Upper lobe of right lung (tissue), 1 donor: ENCODE data around the gene TUBB1. TPM values are rescaled to one million over a fixed set of nuclear protein-coding genes. Genes with fewer than 3 reads are reported as not detected.

Source experiments
- ATAC-seq: fragments of 200-7000 bp; cut with Tn5 transposase; one replicate; pipeline ENCODE4 v1.9.1; 2020; ENCODE audit warnings: mild to moderate bottlenecking, moderate library complexity
- DNase-seq: peaks from one replicate; pipeline ENCODE4 v3.0.0-alpha.2; 2020
- H3K27ac ChIP-seq: fragments of 200-600 bp; one replicate; pipeline ENCODE4 v1.8.0; 2022
- H3K27me3 ChIP-seq: fragments of 200-600 bp; one replicate; pipeline ENCODE4 v1.8.0; 2022; ENCODE audit warnings: mild to moderate bottlenecking
- H3K36me3 ChIP-seq: fragments of 200-600 bp; one replicate; pipeline ENCODE4 v1.8.0; 2022
- H3K4me1 ChIP-seq: fragments of 200-600 bp; one replicate; pipeline ENCODE4 v1.8.0; 2022
- H3K4me3 ChIP-seq: fragments of 200-600 bp; one replicate; pipeline ENCODE4 v1.8.0; 2022; ENCODE audit warnings: mild to moderate bottlenecking
- H3K9me3 ChIP-seq: fragments of 200-600 bp; one replicate; pipeline ENCODE4 v1.8.0; 2022
- intact Hi-C: fragments of 100-400 bp; cut with DNase I; formaldehyde crosslinking; loops from one replicate; pipeline ENCODE4 v1.11.0; 2022
- total RNA-seq: library from RNA; stranded (reverse); fragmentation: NEBNext Ultra II Directional; extraction: Animal tissue kit (Norgen Biotek cat#: 25700); gene quantifications from one replicate; pipeline ENCODE4 v1.2.1, GENCODE V29; 2021
- TF ChIP-seq, protein P1 (sequence below): fragments of 200-600 bp; IDR thresholded peaks from one replicate; pipeline ENCODE4 v1.8.0; 2022; ENCODE audit warnings: antibody characterized with exemption
- donor health status: DM: no; HTN: yes; CAD: no; lungs with severe emphysema.

TUBB1 gene
- total RNA-seq, 1 donor from 2014 or later = 3.0 TPM

DNA sequence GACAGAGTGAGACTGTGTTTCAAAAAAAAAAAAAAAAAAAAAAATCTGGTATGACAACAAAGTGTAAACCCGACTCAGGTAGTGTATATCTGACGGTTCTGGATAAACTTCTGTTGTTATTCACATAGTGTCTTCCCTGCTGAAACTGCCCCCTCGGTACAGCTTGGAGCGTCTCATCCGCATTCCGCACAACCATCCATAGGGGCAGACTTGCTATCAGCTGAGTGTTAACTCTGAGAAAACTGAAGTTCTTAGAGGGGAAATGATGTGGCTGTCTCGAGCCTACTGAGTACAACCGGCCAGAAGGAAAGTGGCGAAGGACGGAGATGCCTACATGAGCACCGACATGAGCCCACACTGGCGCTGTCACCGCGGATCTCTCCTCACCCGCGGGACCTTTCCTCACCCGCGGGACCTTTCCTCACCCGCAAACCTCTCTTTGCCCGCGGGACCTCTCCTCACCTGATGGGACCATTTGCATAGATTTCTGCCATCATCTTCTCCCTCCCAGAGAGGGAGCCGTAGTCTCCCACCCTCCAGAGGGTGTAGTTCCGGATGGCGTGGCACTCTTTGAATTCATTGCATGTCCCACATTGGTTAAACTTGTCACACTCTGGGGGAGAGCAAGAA lies 22.0 kb upstream of the TUBB1 start:
- TF ChIP-seq, protein P1, sequence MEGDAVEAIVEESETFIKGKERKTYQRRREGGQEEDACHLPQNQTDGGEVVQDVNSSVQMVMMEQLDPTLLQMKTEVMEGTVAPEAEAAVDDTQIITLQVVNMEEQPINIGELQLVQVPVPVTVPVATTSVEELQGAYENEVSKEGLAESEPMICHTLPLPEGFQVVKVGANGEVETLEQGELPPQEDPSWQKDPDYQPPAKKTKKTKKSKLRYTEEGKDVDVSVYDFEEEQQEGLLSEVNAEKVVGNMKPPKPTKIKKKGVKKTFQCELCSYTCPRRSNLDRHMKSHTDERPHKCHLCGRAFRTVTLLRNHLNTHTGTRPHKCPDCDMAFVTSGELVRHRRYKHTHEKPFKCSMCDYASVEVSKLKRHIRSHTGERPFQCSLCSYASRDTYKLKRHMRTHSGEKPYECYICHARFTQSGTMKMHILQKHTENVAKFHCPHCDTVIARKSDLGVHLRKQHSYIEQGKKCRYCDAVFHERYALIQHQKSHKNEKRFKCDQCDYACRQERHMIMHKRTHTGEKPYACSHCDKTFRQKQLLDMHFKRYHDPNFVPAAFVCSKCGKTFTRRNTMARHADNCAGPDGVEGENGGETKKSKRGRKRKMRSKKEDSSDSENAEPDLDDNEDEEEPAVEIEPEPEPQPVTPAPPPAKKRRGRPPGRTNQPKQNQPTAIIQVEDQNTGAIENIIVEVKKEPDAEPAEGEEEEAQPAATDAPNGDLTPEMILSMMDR = no peak
- H3K4me3 ChIP-seq = no peak overlapping the region
- no peaks in the 10 kb centered on the region for H3K9me3 ChIP-seq
- ATAC-seq = no peak
- H3K36me3 ChIP-seq = peaks cover 97% of the 10 kb centered on the region
- peaks cover 4% of the 10 kb centered on the region for H3K4me1 ChIP-seq
- peak; percentile 46 for DNase-seq
- no peak overlapping the region for H3K27ac ChIP-seq
- H3K27me3 ChIP-seq = no peaks in the 10 kb centered on the region
- intact Hi-C loops = no loop called here

DNA sequence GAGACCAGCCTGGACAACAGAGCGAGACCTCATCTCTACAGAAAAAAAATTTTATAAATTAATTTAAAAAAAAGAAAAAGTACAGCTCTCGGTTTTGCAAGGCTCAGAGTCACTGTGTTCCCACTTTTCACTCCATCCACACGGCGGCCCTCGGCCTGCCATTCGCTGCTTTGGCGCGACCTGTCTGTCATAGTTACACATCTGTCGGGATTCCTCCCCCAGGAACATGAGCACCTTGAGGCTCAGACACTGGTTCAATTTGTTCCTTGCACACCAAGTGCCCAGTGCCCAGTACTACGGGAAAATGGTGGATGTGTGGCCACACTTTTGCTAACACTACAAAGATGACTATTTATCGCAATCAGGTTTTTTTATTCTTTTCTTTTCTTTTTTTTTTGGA lies 20.6 kb upstream of the TUBB1 start:
- intact Hi-C loops = no loop called here

DNA sequence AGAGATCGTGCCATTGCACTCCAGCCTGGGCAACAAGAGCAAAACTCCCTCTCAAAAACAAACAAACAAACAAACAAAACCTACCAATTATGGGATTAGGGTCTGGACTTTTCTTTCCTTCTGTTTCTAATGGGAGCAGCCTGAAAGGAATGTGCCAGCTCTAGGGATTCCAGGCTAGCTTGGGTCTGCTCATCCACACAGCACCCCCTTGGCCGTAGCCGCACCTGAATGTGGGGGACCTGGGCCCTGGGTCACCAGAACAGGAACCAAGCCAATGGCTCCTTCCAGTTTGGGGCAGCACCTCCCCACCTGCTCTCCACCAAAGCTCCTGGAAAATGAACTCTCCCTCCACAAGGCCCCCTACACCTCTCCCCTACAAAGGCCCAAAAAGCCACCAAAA lies 18.9 kb upstream of the TUBB1 start:
- H3K4me3 ChIP-seq = no peak overlapping the region
- TF ChIP-seq, protein P1 = no peak

More for the DNA sequence above, 20.6 kb upstream of the TUBB1 start:
- ATAC-seq (no peak), DNase-seq (no peak)
- Histone ChIP-seq H3K36me3 (peaks cover 85% of the 10 kb centered on the region), H3K27me3 (no peaks in the 10 kb centered on the region), H3K4me1 (peaks cover 4% of the 10 kb centered on the region), H3K4me3 (no peak overlapping the region), H3K9me3 (no peaks in the 10 kb centered on the region), H3K27ac (no peak overlapping the region)
- TF ChIP-seq, protein P1 = no peak

DNA sequence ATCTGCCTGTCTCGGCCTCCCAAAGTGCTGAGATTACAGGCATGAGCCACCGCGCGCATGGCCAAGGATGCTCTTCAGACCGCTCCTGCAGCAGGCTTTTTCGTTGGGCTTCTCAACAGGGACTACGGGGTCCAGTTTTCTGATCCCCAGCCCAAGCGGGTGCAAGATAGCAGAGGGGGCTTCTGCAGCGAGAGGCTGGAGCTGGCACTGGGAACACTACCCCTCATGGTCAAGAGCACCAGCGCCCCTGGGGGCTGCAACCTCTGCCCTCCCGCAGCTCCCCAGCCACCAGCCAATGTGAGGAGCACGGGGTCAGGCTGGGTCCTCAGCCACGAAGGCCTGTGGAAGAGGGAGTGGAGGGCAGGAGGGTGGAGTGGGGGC lies 18.2 kb upstream of the TUBB1 start:
- Histone ChIP-seq H3K27me3 (no peaks in the 10 kb centered on the region), H3K4me3 (no peak overlapping the region), H3K27ac (no peak overlapping the region), H3K4me1 (peaks cover 18% of the 10 kb centered on the region), H3K36me3 (peaks cover 61% of the 10 kb centered on the region), H3K9me3 (no peaks in the 10 kb centered on the region)
- ATAC-seq (no peak), DNase-seq (no peak)
- intact Hi-C loops = no loop called here
- TF ChIP-seq, protein P1 = no peak

More for the DNA sequence above, 18.9 kb upstream of the TUBB1 start:
- intact Hi-C loops = no loop called here
- H3K36me3 ChIP-seq = peaks cover 68% of the 10 kb centered on the region
- no peak for DNase-seq
- no peak overlapping the region for H3K27ac ChIP-seq
- ATAC-seq = no peak
- no peaks in the 10 kb centered on the region for H3K9me3 ChIP-seq
- H3K27me3 ChIP-seq = no peaks in the 10 kb centered on the region
- peaks cover 14% of the 10 kb centered on the region for H3K4me1 ChIP-seq

DNA sequence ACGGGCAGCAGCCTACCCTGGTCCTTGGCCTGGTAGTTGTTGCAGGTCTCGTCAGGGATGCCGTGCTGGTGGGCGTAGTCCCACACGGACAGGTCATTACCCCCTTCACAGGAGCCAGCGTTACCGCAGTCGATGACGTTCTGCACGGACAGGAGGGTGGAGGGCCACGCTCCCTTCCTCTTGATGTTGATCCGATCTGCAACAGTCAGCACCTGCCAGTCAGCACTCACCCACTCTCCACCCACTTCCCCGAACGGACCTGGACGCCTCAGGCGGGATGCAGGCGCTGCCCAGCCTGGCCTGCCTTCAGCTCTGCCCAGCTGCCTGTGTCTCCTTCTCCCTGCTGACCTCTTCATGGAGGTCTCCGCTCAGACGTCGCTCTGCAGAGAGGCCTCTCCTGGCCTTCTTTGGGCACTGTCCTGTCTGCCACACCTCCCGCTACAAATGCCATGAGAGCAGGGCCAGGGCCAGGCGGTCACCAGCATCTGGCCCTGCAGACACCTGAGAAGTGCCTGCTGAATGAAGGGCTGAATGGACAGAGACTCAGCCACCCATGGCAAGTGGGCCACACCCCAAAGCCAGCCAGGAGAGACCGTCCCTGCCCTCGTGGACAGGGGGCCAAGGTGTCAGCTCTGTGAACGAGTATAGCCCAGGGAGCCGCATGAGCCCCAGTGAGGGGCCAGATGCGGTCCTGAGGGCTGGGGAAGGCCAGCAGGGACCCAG lies 17.6 kb upstream of the TUBB1 start:
- DNase-seq (no peak), ATAC-seq (no peak)
- Histone ChIP-seq H3K4me1 (peaks cover 21% of the 10 kb centered on the region), H3K36me3 (peaks cover 55% of the 10 kb centered on the region), H3K27me3 (no peaks in the 10 kb centered on the region), H3K9me3 (no peaks in the 10 kb centered on the region), H3K4me3 (no peak overlapping the region), H3K27ac (no peak overlapping the region)
- intact Hi-C loops = no loop called here
- TF ChIP-seq, protein P1 = no peak
